IMR-90 (cell line): Measurements from ENCODE around the gene ZNF469. TPM values are rescaled to one million over a fixed set of nuclear protein-coding genes. Genes with fewer than 3 reads are reported as not detected.

Experiments used
- ATAC-seq: fragments of 200-7000 bp; cut with Tn5 transposase; 2 replicates; pipeline ENCODE4 v1.9.1; 2020; ENCODE audit warnings: low read depth, mild to moderate bottlenecking, moderate library complexity
- BruUV-seq: library from RNA; stranded (reverse); fragments of 400-500 nt; replicated peaks from 2 replicates; lab custom pipeline; 2021; lab: Mats Ljungman, UMichigan
- CTCF ChIA-PET: fragments of 300-600 bp; formaldehyde crosslinking; extraction: SDS; loops from one replicate; lab custom pipeline; 2021; ENCODE audit warnings: antibody characterized with exemption; lab: Yijun Ruan, JAX
- POLR2A ChIA-PET: fragments of 300-600 bp; sonication (Branson Sonifier 250); formaldehyde crosslinking; loops from one replicate; lab custom pipeline; 2022; ENCODE audit warnings: antibody characterized with exemption; ENCODE audit not compliant: unreplicated experiment; lab: Charles Lee
- DNase-seq: peaks from one replicate; pipeline ENCODE4 v3.0.0; 2013
- H2AFZ ChIP-seq: replicated peaks from 2 replicates; pipeline ENCODE3; 2013; ENCODE audit warnings: low read length, mild to moderate bottlenecking; ENCODE audit not compliant: poor library complexity
- H2AK5ac ChIP-seq: 2 replicates; pipeline ENCODE4 v1.6.1; 2013; ENCODE audit warnings: low read depth, low read length, inconsistent platforms
- H2AK9ac ChIP-seq: replicated peaks from 2 replicates; pipeline ENCODE3; 2013; ENCODE audit warnings: mild to moderate bottlenecking, low read depth, low read length, moderate library complexity; ENCODE audit not compliant: poor library complexity
- H2BK120ac ChIP-seq: 2 replicates; pipeline ENCODE4 v1.6.1; 2013; ENCODE audit warnings: low read depth, low read length, inconsistent platforms
- H2BK15ac ChIP-seq: 3 replicates; pipeline ENCODE4 v1.6.1; 2013; ENCODE audit warnings: low read depth, low read length, inconsistent platforms
- H2BK20ac ChIP-seq: 2 replicates; pipeline ENCODE4 v1.6.1; 2013; ENCODE audit warnings: low read depth, mild to moderate bottlenecking, inconsistent platforms, low read length, moderate library complexity
- H2BK5ac ChIP-seq: 2 replicates; pipeline ENCODE4 v1.6.1; 2013; ENCODE audit warnings: mild to moderate bottlenecking, low read depth, low read length, inconsistent platforms; ENCODE audit not compliant: poor library complexity, severe bottlenecking
- H3K14ac ChIP-seq: replicated peaks from 2 replicates; pipeline ENCODE4 v1.6.1; 2013; ENCODE audit warnings: low read depth, low read length, inconsistent platforms
- H3K18ac ChIP-seq: 2 replicates; pipeline ENCODE4 v1.6.1; 2013; ENCODE audit warnings: low read depth, low read length, control low read depth
- H3K23ac ChIP-seq: 2 replicates; pipeline ENCODE4 v1.6.1; 2013; ENCODE audit warnings: low read depth, low read length, inconsistent platforms
- H3K27ac ChIP-seq: 2 replicates; pipeline ENCODE4 v1.5.1; 2013; ENCODE audit warnings: mild to moderate bottlenecking, control low read depth, low read length; ENCODE audit not compliant: insufficient read depth
- H3K27me3 ChIP-seq: 2 replicates; pipeline ENCODE4 v1.6.1; 2013; ENCODE audit warnings: low read length; ENCODE audit not compliant: control insufficient read depth, insufficient read depth
- H3K36me3 ChIP-seq: 2 replicates; pipeline ENCODE4 v1.6.1; 2013; ENCODE audit warnings: low read length, mixed read lengths; ENCODE audit not compliant: control insufficient read depth, insufficient read depth
- H3K4ac ChIP-seq: 2 replicates; pipeline ENCODE4 v1.6.1; 2013; ENCODE audit warnings: low read depth, low read length, inconsistent platforms
- H3K4me1 ChIP-seq: 2 replicates; pipeline ENCODE4 v1.6.1; 2013; ENCODE audit warnings: low read length, mixed read lengths; ENCODE audit not compliant: control insufficient read depth, insufficient read depth
- H3K4me2 ChIP-seq: 2 replicates; pipeline ENCODE4 v1.6.1; 2013; ENCODE audit warnings: low read depth, mild to moderate bottlenecking, control low read depth, low read length, moderate library complexity
- H3K4me3 ChIP-seq: 2 replicates; pipeline ENCODE4 v1.5.1; 2013; ENCODE audit warnings: low read depth, mild to moderate bottlenecking, control low read depth, low read length, moderate library complexity; ENCODE audit not compliant: insufficient read depth
- H3K56ac ChIP-seq: 2 replicates; pipeline ENCODE4 v1.6.1; 2013; ENCODE audit warnings: low read length, inconsistent platforms; ENCODE audit not compliant: insufficient read depth; ENCODE audit errors: extremely low read depth
- H3K79me1 ChIP-seq, 2 experiments: 2 replicates each; pipeline ENCODE4 v1.6.1; 2013; ENCODE audit warnings: low read length in 2 of 2, inconsistent platforms in 1 of 2, low read depth in 1 of 2
- H3K9ac ChIP-seq: 2 replicates; pipeline ENCODE4 v1.6.1; 2013; ENCODE audit warnings: low read depth, low read length, control low read depth
- H3K9me1 ChIP-seq: 2 replicates; pipeline ENCODE4 v1.6.1; 2013; ENCODE audit warnings: low read length, inconsistent platforms; ENCODE audit not compliant: insufficient read depth
- H3K9me3 ChIP-seq: 2 replicates; pipeline ENCODE4 v1.6.1; 2013; ENCODE audit warnings: low read length; ENCODE audit not compliant: control insufficient read depth, insufficient read depth
- H4K20me1 ChIP-seq: 2 replicates; pipeline ENCODE4 v1.6.1; 2013; ENCODE audit warnings: low read length, inconsistent platforms; ENCODE audit not compliant: insufficient read depth
- H4K5ac ChIP-seq: 2 replicates; pipeline ENCODE4 v1.6.1; 2013; ENCODE audit warnings: mild to moderate bottlenecking, low read depth, low read length, control low read depth
- H4K8ac ChIP-seq, 2 experiments: 2 replicates each; pipeline ENCODE4 v1.6.1; 2013; ENCODE audit warnings: low read depth in 2 of 2, low read length in 2 of 2, control low read depth in 1 of 2, inconsistent platforms in 1 of 2
- H4K91ac ChIP-seq: 2 replicates; pipeline ENCODE4 v1.6.1; 2013; ENCODE audit warnings: low read depth, low read length, inconsistent platforms; ENCODE audit not compliant: insufficient read depth
- BHLHE40 ChIP-seq: fragments of 150-350 bp; IDR thresholded peaks from 2 replicates; pipeline ENCODE4 v1.6.1; 2016; ENCODE audit warnings: mild to moderate bottlenecking, low read depth, low read length
- CHD1 ChIP-seq: IDR thresholded peaks from 2 replicates; pipeline ENCODE4 v1.6.1; 2012; ENCODE audit warnings: low read depth, low read length, improper control_type of control experiment
- FOS ChIP-seq: fragments of 150-350 bp; IDR thresholded peaks from 2 replicates; pipeline ENCODE4 v1.6.1; 2016; ENCODE audit warnings: low read depth, low read length
- MAZ ChIP-seq: IDR thresholded peaks from 2 replicates; pipeline ENCODE4 v1.6.1; 2012; ENCODE audit warnings: low read depth, mild to moderate bottlenecking, low read length, improper control_type of control experiment, moderate library complexity, borderline replicate concordance
- MXI1 ChIP-seq: IDR thresholded peaks from 2 replicates; pipeline ENCODE4 v1.6.1; 2012; ENCODE audit warnings: low read depth, mild to moderate bottlenecking, low read length, moderate library complexity, borderline replicate concordance
- NFE2L2 ChIP-seq: fragments of 150-350 bp; IDR thresholded peaks from 2 replicates; pipeline ENCODE4 v1.6.1; 2016; ENCODE audit warnings: low read depth, mild to moderate bottlenecking, low read length
- RFX5 ChIP-seq: IDR thresholded peaks from 2 replicates; pipeline ENCODE4 v1.8.0; 2012; ENCODE audit warnings: low read depth, mild to moderate bottlenecking, low read length, moderate library complexity
- SMC3 ChIP-seq: fragments of 150-350 bp; IDR thresholded peaks from 2 replicates; pipeline ENCODE4 v1.6.1; 2016; ENCODE audit warnings: low read depth, mild to moderate bottlenecking, antibody characterized with exemption, low read length, moderate library complexity
- WGBS, 2 experiments: methylation state at CpG; one replicate each; pipeline versions ENCODE4 v1.1.5 to v1.1.7; 2013; ENCODE audit warnings: missing lambda C conversion rate in 2 of 2; ENCODE audit not compliant: insufficient read length in 1 of 2; ENCODE audit errors: extremely low coverage in 2 of 2; 5-methylcytosine and 5-hydroxymethylcytosine counted together
- dilution Hi-C: fragments of 300-500 bp; cut with HindIII; formaldehyde crosslinking; loops from one replicate; pipeline ENCODE4 v1.14.3; 2018; ENCODE audit warnings: low sequenced_read_pairs; ENCODE audit not compliant: unreplicated experiment
- in situ Hi-C: fragments of 300-500 bp; cut with MboI; formaldehyde crosslinking; loops from 3 replicates; pipeline ENCODE4 v1.14.3; 2019; ENCODE audit warnings: low sequenced_read_pairs, inconsistent platforms, mixed read lengths
- intact Hi-C: fragments of 100-400 bp; cut with micrococcal nuclease; formaldehyde crosslinking; loops from 2 replicates; pipeline ENCODE4 v1.10.0; 2022
- polyA plus RNA-seq, 3 experiments: library from polyadenylated mRNA; depleted of rRNA; stranded (reverse); fragments of >200 nt; gene quantifications; 2 replicates each; pipeline ENCODE4 v1.2.3, GENCODE V29; 2012; ENCODE audit warnings: low replicate concordance in 1 of 3
- total RNA-seq: library from RNA; depleted of rRNA; stranded (reverse); fragments of >200 nt; gene quantifications from 2 replicates; pipeline ENCODE4 v1.2.3, GENCODE V29; 2012
- TF ChIP-seq, protein P1 (sequence below): fragments of 150-350 bp; IDR thresholded peaks from 2 replicates; pipeline ENCODE4 v1.6.1; 2017; ENCODE audit warnings: mild to moderate bottlenecking, antibody characterized with exemption, low read length, low read depth
- TF ChIP-seq, protein P2 (sequence below): fragments of 150-350 bp; IDR thresholded peaks from 2 replicates; pipeline ENCODE4 v1.6.1; 2016; ENCODE audit warnings: low read depth, mild to moderate bottlenecking, low read length, moderate library complexity, borderline replicate concordance

ZNF469 gene
- total and polyA plus RNA-seq, 2 of the 4 experiments (the other 2 are of a cell fraction): 1.1 to 13.3 TPM

DNA sequence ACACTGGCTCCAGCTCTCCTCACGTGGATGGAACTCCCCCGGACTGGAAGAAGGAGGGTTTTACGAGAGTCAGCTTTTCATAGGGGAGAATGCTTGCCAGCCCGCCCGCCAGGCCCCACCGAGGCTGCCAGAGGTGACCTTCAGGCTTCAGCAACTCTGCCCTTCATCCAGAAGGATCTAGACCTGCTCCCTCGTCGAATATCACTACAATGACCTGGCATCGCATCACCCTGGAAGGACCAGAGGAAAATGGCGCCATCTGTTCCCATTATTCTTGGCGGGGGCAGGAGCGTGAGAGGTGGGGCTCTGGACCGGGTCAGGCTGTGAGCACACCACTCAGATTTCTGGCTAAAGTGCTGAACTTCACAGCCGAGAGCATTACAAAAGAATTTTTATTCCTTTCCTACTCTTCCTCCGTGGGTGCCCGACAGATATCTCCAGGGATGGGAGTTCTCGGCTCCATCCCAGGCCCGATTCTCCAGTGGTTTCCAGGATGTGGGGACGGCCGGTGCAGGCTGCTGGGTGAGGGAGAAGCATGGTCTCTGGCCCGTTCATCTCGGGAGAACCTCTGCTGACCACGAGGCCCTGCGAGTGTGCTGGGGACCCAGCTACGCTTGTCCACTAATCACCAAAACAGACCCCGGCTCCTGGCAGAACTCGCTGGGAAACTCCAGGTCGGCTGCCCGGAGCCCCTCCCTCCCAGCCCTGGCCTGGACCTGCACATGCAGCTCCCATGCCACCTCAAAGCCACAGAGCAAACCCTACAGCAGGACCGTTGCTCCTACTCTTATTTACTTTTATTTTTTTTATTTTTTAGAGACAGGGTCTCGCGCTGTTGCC is 36.8 kb upstream of the ZNF469 start:
- no peak overlapping the region for H3K23ac ChIP-seq
- H2BK5ac ChIP-seq: no peak overlapping the region
- TF ChIP-seq NFE2L2 (no peak), CHD1 (no peak), MXI1 (no peak), MAZ (no peak), FOS (no peak), BHLHE40 (no peak), RFX5 (no peak), SMC3 (no peak)
- TF ChIP-seq, protein P1, sequence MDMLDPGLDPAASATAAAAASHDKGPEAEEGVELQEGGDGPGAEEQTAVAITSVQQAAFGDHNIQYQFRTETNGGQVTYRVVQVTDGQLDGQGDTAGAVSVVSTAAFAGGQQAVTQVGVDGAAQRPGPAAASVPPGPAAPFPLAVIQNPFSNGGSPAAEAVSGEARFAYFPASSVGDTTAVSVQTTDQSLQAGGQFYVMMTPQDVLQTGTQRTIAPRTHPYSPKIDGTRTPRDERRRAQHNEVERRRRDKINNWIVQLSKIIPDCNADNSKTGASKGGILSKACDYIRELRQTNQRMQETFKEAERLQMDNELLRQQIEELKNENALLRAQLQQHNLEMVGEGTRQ: no peak
- TF ChIP-seq, protein P2, sequence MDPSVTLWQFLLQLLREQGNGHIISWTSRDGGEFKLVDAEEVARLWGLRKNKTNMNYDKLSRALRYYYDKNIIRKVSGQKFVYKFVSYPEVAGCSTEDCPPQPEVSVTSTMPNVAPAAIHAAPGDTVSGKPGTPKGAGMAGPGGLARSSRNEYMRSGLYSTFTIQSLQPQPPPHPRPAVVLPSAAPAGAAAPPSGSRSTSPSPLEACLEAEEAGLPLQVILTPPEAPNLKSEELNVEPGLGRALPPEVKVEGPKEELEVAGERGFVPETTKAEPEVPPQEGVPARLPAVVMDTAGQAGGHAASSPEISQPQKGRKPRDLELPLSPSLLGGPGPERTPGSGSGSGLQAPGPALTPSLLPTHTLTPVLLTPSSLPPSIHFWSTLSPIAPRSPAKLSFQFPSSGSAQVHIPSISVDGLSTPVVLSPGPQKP: no peak
- ATAC-seq (no peak), DNase-seq (no peak)
- H3K27me3 ChIP-seq: no peaks in the 10 kb centered on the region
- ChIA-PET POLR2A (no interaction called here), CTCF (no interaction called here)
- no peak overlapping the region for H3K4me3 ChIP-seq
- H3K9me3 ChIP-seq: peaks cover 13% of the 10 kb centered on the region
- no peak overlapping the region for H3K18ac ChIP-seq
- no peaks in the 10 kb centered on the region for H3K79me1 ChIP-seq
- no peak overlapping the region for H3K27ac ChIP-seq
- no peak overlapping the region for H2BK20ac ChIP-seq
- no peak overlapping the region for H3K4me2 ChIP-seq
- no peak overlapping the region for H2AK5ac ChIP-seq
- H3K4ac ChIP-seq: no peak overlapping the region
- no peaks in the 10 kb centered on the region for H3K4me1 ChIP-seq
- dilution Hi-C loops: no loop called here
- WGBS, 2 experiments: 95% methylated on average over 11 of the region's 32 CpGs; no CpG with 5 or more reads in 1 of the 2 experiments
- no peak overlapping the region for H3K9ac ChIP-seq
- H2BK120ac ChIP-seq: no peak overlapping the region
- H3K14ac ChIP-seq: no peak overlapping the region
- H3K56ac ChIP-seq: no peak overlapping the region
- no peak overlapping the region for H4K91ac ChIP-seq
- H4K5ac ChIP-seq: no peak overlapping the region
- BruUV-seq: no TSS peak
- H2BK15ac ChIP-seq: no peak overlapping the region
- in situ Hi-C loops: no loop called here
- H4K8ac ChIP-seq: no peak overlapping the region
- peak overlapping the region; percentile 61 for H2AFZ ChIP-seq
- no peaks in the 10 kb centered on the region for H4K20me1 ChIP-seq
- peaks cover 9% of the 10 kb centered on the region for H3K9me1 ChIP-seq
- H2AK9ac ChIP-seq: no peak overlapping the region
- no peaks in the 10 kb centered on the region for H3K36me3 ChIP-seq
- intact Hi-C loops: no loop called here
